HG02763 (cell line): ENCODE data around the gene PIP5K1B.
"Not testable (repeated sequence)": the region's sequence is repeated elsewhere in the genome, so short reads cannot be mapped to it uniquely, and the experiment has no call there.

Source experiments
- ATAC-seq: cut with Tn5 transposase; IDR thresholded peaks from one replicate; pipeline ENCODE4 v1.9.1; 2021; ENCODE audit warnings: mild to moderate bottlenecking, moderate library complexity; ENCODE audit not compliant: unreplicated experiment

PIP5K1B gene

DNA sequence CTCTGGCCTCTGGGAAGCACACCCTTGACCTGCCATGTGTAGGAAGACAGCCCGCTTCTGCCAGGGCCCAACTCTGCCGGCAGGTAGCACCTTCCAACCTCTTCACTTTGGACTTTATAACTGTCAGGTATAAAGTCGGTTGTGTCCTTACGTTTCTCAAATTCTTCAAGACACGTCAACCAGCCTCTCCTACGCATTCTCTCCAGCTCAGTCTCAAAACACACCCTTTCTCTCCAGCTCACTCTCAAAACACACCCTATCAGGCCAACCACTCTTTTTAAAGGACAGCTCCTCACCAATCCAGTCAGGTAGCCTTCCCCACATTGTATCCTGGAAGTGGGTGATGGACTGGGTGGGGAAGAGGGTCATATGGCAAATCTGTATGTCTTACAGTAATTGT is 344.1 kb downstream of the PIP5K1B start:
- no peak for ATAC-seq

DNA sequence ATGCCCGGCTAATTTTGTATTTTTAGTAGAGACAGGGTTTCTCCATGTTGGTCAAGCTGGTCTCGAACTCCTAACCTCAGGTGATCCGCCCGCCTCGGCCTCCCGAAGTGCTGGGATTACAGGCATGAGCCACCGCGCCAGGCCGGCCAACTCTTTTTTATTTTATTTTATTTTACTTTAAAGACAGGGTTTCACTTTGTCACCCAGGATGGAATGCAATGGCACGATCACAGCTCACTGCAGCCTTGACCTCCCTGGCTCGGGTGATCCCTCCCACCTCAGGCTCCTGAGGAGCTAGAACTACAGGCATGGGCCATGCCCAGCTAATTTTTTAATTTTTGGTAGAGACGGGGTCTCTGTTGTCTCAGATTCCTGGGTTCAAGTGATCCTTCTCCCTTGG is 345.9 kb downstream of the PIP5K1B start:
- ATAC-seq, result not testable (repeated sequence)

DNA sequence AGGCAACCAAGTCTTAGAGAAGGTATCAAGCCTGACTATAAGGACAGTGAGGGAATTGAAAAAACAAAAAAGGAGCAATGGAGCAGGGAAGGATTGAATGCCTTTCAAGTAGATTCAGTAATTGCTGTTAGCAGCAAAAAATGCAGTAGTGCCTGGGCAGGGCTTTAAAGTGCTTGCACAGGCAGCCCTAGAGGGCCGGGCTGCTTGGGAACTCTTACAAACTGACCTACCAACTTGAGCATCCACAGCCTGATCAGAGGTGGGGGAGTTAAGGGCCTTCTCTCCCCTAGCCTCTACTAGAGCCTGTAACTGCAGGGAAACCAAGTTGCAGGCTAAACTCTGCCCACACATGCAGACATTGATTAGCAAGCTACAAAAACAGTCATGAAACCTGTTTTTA is 349.9 kb downstream of the PIP5K1B start:
- no peak for ATAC-seq

GRCh38 chr9:69056191-69056815 is 351.3 kb downstream of the PIP5K1B start:
- ATAC-seq, result no peak

GRCh38 chr9:69058101-69058500 is 353.1 kb downstream of the PIP5K1B start:
- ATAC-seq, result no peak
